H1 (cell line): ENCODE results near the gene IBSP. TPM values are rescaled to one million over a fixed set of nuclear protein-coding genes. Genes with fewer than 3 reads are reported as not detected.

ENCODE experiments used
- CTCF ChIA-PET: fragments of 300-600 bp; sonication (Branson Sonifier 250); formaldehyde crosslinking; loops from one replicate; lab custom pipeline; 2021; ENCODE audit not compliant: partially characterized antibody; lab: Charles Lee
- POLR2A ChIA-PET: fragments of 300-600 bp; sonication (Branson Sonifier 250); formaldehyde crosslinking; loops from one replicate; lab custom pipeline; 2021; ENCODE audit warnings: inconsistent platforms; ENCODE audit not compliant: partially characterized antibody; lab: Charles Lee
- DNase-seq, 2 experiments: peaks; one replicate each; pipeline versions ENCODE4 v3.0.0 to v3.0.0-alpha.2; 2010 to 2022; ENCODE audit warnings: low spot score in 2 of 2, low read depth in 1 of 2, mixed read lengths in 1 of 2
- FAIRE-seq: peaks from 2 replicates; lab custom pipeline; 2011; peaks lifted over from hg19 to GRCh38; lab: Jason Lieb, UNC
- H2AFZ ChIP-seq: 2 replicates; pipeline ENCODE4 v1.8.1; 2012; ENCODE audit warnings: low read length, inconsistent platforms
- H2AK5ac ChIP-seq: 2 replicates; pipeline ENCODE4 v1.6.1; 2013; ENCODE audit warnings: low read depth, low read length
- H2BK120ac ChIP-seq: replicated peaks from 2 replicates; pipeline ENCODE3; 2013; ENCODE audit warnings: low read depth, low read length, inconsistent platforms
- H2BK12ac ChIP-seq: 2 replicates; pipeline ENCODE4 v1.6.1; 2013; ENCODE audit warnings: low read depth, low read length
- H2BK15ac ChIP-seq: 2 replicates; pipeline ENCODE4 v1.6.1; 2013; ENCODE audit warnings: low read length
- H2BK20ac ChIP-seq: 2 replicates; pipeline ENCODE4 v1.6.1; 2013; ENCODE audit warnings: low read length
- H2BK5ac ChIP-seq: 2 replicates; pipeline ENCODE4 v1.6.1; 2013; ENCODE audit warnings: low read depth, low read length
- H3K14ac ChIP-seq: 2 replicates; pipeline ENCODE4 v1.6.1; 2013; ENCODE audit warnings: inconsistent platforms; ENCODE audit not compliant: insufficient read length
- H3K18ac ChIP-seq: 2 replicates; pipeline ENCODE4 v1.6.1; 2013; ENCODE audit warnings: low read length; ENCODE audit errors: extremely low read depth
- H3K23ac ChIP-seq: 2 replicates; pipeline ENCODE4 v1.6.1; 2013; ENCODE audit warnings: inconsistent platforms; ENCODE audit not compliant: insufficient read length
- H3K23me2 ChIP-seq: 2 replicates; pipeline ENCODE4 v1.6.1; 2013; ENCODE audit warnings: low read depth, low read length
- H3K27ac ChIP-seq: 2 replicates; pipeline ENCODE4 v1.6.1; 2011; ENCODE audit warnings: low read depth, low read length, inconsistent platforms
- H3K27me3 ChIP-seq, 4 experiments: replicated peaks in 1 of 4; 1 replicate in 1 of 4; 2 replicates in 3 of 4; pipeline versions ENCODE4 v1.6.1 to v1.8.1; 2011 to 2013; ENCODE audit warnings: low read length in 3 of 4, mild to moderate bottlenecking in 3 of 4, inconsistent platforms in 2 of 4, mixed read lengths in 2 of 4, moderate library complexity in 1 of 4; ENCODE audit not compliant: control insufficient read depth in 3 of 4, insufficient read depth in 3 of 4; ENCODE audit errors: extremely low read depth in 1 of 4
- H3K36me3 ChIP-seq, 4 experiments: 2 replicates each; pipeline versions ENCODE4 v1.6.1 to v1.8.1; 2011 to 2013; ENCODE audit warnings: mild to moderate bottlenecking in 4 of 4, low read length in 3 of 4, moderate library complexity in 2 of 4, control low read depth in 1 of 4, inconsistent platforms in 1 of 4; ENCODE audit not compliant: insufficient read depth in 4 of 4, control insufficient read depth in 2 of 4
- H3K4ac ChIP-seq: replicated peaks from 2 replicates; pipeline ENCODE3; 2013; ENCODE audit warnings: low read length, low read depth, mixed read lengths, inconsistent platforms; ENCODE audit not compliant: insufficient read length
- H3K4me1 ChIP-seq, 4 experiments: replicated peaks in 1 of 4; 1 replicate in 1 of 4; 2 replicates in 3 of 4; pipeline versions ENCODE4 v1.6.1 to v1.8.1; 2011 to 2013; ENCODE audit warnings: low read length in 3 of 4, inconsistent platforms in 2 of 4, mixed read lengths in 1 of 4; ENCODE audit not compliant: insufficient read depth in 4 of 4, control insufficient read depth in 3 of 4
- H3K4me2 ChIP-seq, 2 experiments: 2 replicates each; pipeline versions ENCODE4 v1.6.1 to v1.8.1; 2011 to 2013; ENCODE audit warnings: low read depth in 2 of 2, low read length in 2 of 2, control low read depth in 1 of 2, inconsistent platforms in 1 of 2, mild to moderate bottlenecking in 1 of 2; ENCODE audit not compliant: insufficient read depth in 1 of 2
- H3K4me3 ChIP-seq, 4 experiments: fragments of 200-600, 300-600 bp in 1 of 4; sonication (generic), shearing (Covaris generic), sonication (Bioruptor Twin) in 1 of 4; 2 replicates each; pipeline versions ENCODE4 v1.5.1 to v1.8.1; 2011 to 2016; ENCODE audit warnings: low read length in 4 of 4, low read depth in 3 of 4, control low read depth in 2 of 4, inconsistent platforms in 2 of 4, mild to moderate bottlenecking in 2 of 4, mixed read lengths in 1 of 4, moderate library complexity in 1 of 4; ENCODE audit not compliant: insufficient read depth in 2 of 4; ENCODE audit errors: extremely low read depth in 1 of 4
- H3K56ac ChIP-seq: replicated peaks from 2 replicates; pipeline ENCODE3; 2013; ENCODE audit warnings: low read depth, mild to moderate bottlenecking, mixed read lengths, low read length, inconsistent platforms; ENCODE audit not compliant: insufficient read length
- H3K79me1 ChIP-seq: 2 replicates; pipeline ENCODE4 v1.6.1; 2013; ENCODE audit warnings: low read depth, low read length, control low read depth
- H3K79me2 ChIP-seq, 2 experiments: 2 replicates each; pipeline versions ENCODE4 v1.6.1 to v1.8.1; 2012 to 2013; ENCODE audit warnings: low read length in 2 of 2, mild to moderate bottlenecking in 2 of 2, inconsistent platforms in 1 of 2; ENCODE audit not compliant: insufficient read depth in 2 of 2, control insufficient read depth in 1 of 2
- H3K9ac ChIP-seq, 4 experiments: replicated peaks in 1 of 4; 1 replicate in 1 of 4; 2 replicates in 3 of 4; pipeline versions ENCODE4 v1.6.1 to v1.8.1; 2011 to 2013; ENCODE audit warnings: low read depth in 3 of 4, low read length in 3 of 4, control low read depth in 2 of 4, mild to moderate bottlenecking in 2 of 4, moderate library complexity in 2 of 4, inconsistent platforms in 1 of 4; ENCODE audit errors: extremely low read depth in 1 of 4
- H3K9me3 ChIP-seq, 2 experiments: 2 replicates each; pipeline versions ENCODE4 v1.6.1 to v1.8.1; 2012 to 2013; ENCODE audit warnings: mild to moderate bottlenecking in 2 of 2, moderate library complexity in 2 of 2, control low read depth in 1 of 2, inconsistent platforms in 1 of 2, low read depth in 1 of 2, low read length in 1 of 2, mixed read lengths in 1 of 2; ENCODE audit not compliant: insufficient read depth in 2 of 2
- H4K20me1 ChIP-seq, 2 experiments: replicated peaks in 1 of 2; 2 replicates each; pipeline versions ENCODE3 to v1.8.1; 2011 to 2013; ENCODE audit warnings: inconsistent platforms in 2 of 2, low read length in 2 of 2, mild to moderate bottlenecking in 1 of 2; ENCODE audit not compliant: insufficient read depth in 2 of 2, control insufficient read depth in 1 of 2
- H4K5ac ChIP-seq: 2 replicates; pipeline ENCODE4 v1.6.1; 2013; ENCODE audit warnings: low read length, low read depth, mixed read lengths, inconsistent platforms; ENCODE audit not compliant: insufficient read length
- H4K8ac ChIP-seq: 2 replicates; pipeline ENCODE4 v1.8.0; 2013; ENCODE audit warnings: mild to moderate bottlenecking, moderate library complexity, low read length, inconsistent platforms; ENCODE audit not compliant: insufficient read depth; ENCODE audit errors: extremely low read depth
- H4K91ac ChIP-seq: replicated peaks from 2 replicates; pipeline ENCODE3; 2013; ENCODE audit warnings: low read length, mixed read lengths, inconsistent platforms; ENCODE audit not compliant: insufficient read length
- ASH2L ChIP-seq: fragments of 200-600, 300-600 bp; sonication (generic); IDR thresholded peaks from one replicate; pipeline ENCODE4 v1.7.1; 2017; ENCODE audit warnings: low read length
- BRCA1 ChIP-seq: IDR thresholded peaks from 2 replicates; pipeline ENCODE4 v1.6.1; 2012; ENCODE audit warnings: low read depth, low read length, improper control_type of control experiment
- EGR1 ChIP-seq: IDR thresholded peaks from 2 replicates; pipeline ENCODE4 v1.6.1; 2011; ENCODE audit warnings: low read depth, low read length, borderline replicate concordance
- GTF2F1 ChIP-seq: IDR thresholded peaks from 2 replicates; pipeline ENCODE4 v1.6.1; 2012; ENCODE audit warnings: low read depth, low read length, improper control_type of control experiment, borderline replicate concordance
- RAD21 ChIP-seq, 2 experiments: IDR thresholded peaks in 1 of 2; conservative IDR thresholded peaks in 1 of 2; 2 replicates each; pipeline ENCODE4 v1.6.1; 2011; ENCODE audit warnings: low read depth in 2 of 2, low read length in 2 of 2, improper control_type of control experiment in 1 of 2, inconsistent platforms in 1 of 2, mild to moderate bottlenecking in 1 of 2, moderate library complexity in 1 of 2
- SIRT6 ChIP-seq: IDR thresholded peaks from one replicate; pipeline ENCODE4 v1.7.1; 2012; ENCODE audit warnings: low read length, inconsistent platforms
- SP1 ChIP-seq: IDR thresholded peaks from 2 replicates; pipeline ENCODE4 v1.6.1; 2011; ENCODE audit warnings: low read depth, low read length
- TBP ChIP-seq: IDR thresholded peaks from 2 replicates; pipeline ENCODE4 v1.6.1; 2011; ENCODE audit warnings: low read depth, low read length, improper control_type of control experiment
- WGBS, 2 experiments: shearing (Covaris generic) in 1 of 2; methylation state at CpG; one replicate each; pipeline versions ENCODE4 v1.1.6 to v1.1.7; 2013 to 2015; ENCODE audit warnings: low lambda C conversion rate in 2 of 2, mixed read lengths in 2 of 2, inconsistent platforms in 1 of 2, low coverage in 1 of 2, missing lambda C conversion rate in 1 of 2; ENCODE audit not compliant: insufficient replicate concordance in 2 of 2, insufficient coverage in 1 of 2, insufficient read length in 1 of 2; ENCODE audit errors: extremely low coverage in 1 of 2, missing lambda C conversion rate in 1 of 2; 5-methylcytosine and 5-hydroxymethylcytosine counted together
- polyA plus RNA-seq, 7 experiments: library from polyadenylated mRNA; depleted of rRNA in 3 of 7; stranded (reverse) in 5 of 7; unstranded in 2 of 7; fragments of >200 nt in 5 of 7; fragments of 200-250 nt in 2 of 7; gene quantifications; 1 replicate in 5 of 7; 2 replicates in 1 of 7; 4 replicates in 1 of 7; pipeline versions ENCODE4 v1.2.1 to v1.2.3, GENCODE V29; 2011 to 2013; ENCODE audit warnings: missing spikeins in 2 of 7, mixed read lengths in 2 of 7
- total RNA-seq: library from RNA; stranded (reverse); fragmentation: NEBNext Ultra II Directional; extraction: Animal tissue kit (Norgen Biotek cat#: 25700); gene quantifications from 2 replicates; pipeline ENCODE4 v1.2.1, GENCODE V29; 2021

The IBSP gene
- total and polyA plus RNA-seq, 2 of the 8 experiments (the other 6 are each of a cell fraction or from before 2014, with no cell fraction given): not detected

GRCh38 chr4:87749883-87750282 lies 49.5 kb upstream of the IBSP start:
- Histone ChIP-seq H2BK5ac (no peak overlapping the region), H4K8ac (no peak overlapping the region), H3K36me3 (no peaks in the 10 kb centered on the region), H2AFZ (no peak overlapping the region), H2BK120ac (no peak overlapping the region), H4K91ac (no peak overlapping the region), H3K23me2 (no peaks in the 10 kb centered on the region), H2BK15ac (no peak overlapping the region), H3K79me1 (no peaks in the 10 kb centered on the region), H3K56ac (no peak overlapping the region), H3K18ac (no peak overlapping the region), H3K27me3 (no peaks in the 10 kb centered on the region), H4K5ac (no peak overlapping the region), H3K79me2 (no peaks in the 10 kb centered on the region), H3K14ac (no peak overlapping the region), H2BK12ac (no peak overlapping the region), H3K4me3 (no peak overlapping the region), H2BK20ac (no peak overlapping the region), H3K27ac (no peak overlapping the region), H3K23ac (no peak overlapping the region), H3K9ac (no peak overlapping the region), H3K4me1 (no peaks in the 10 kb centered on the region), H4K20me1 (no peaks in the 10 kb centered on the region), H3K4me2 (no peak overlapping the region), H3K9me3 (peaks cover 0 to 4% of the 10 kb centered on the region in 2 experiments; a peak in 3 of 4 replicates), H2AK5ac (no peak overlapping the region), H3K4ac (no peak overlapping the region)
- ChIA-PET CTCF (no interaction called here), POLR2A (no interaction called here)
- WGBS, 2 experiments: 82% methylated on average over 2 of the region's 2 CpGs; no CpG with 5 or more reads in 1 of the 2 experiments
- TF ChIP-seq TBP (no peak), GTF2F1 (no peak), SIRT6 (no peak), BRCA1 (no peak), RAD21 (IDR thresholded peaks at IDR 0.05 in 1 of 2, conservative IDR thresholded peaks at IDR 0.05 in 1 of 2; ENCODE audit: low read depth in 2 of 2, low read length in 2 of 2) (no peak), ASH2L (no peak), EGR1 (no peak), SP1 (no peak)
- DNase-seq (no peak), FAIRE-seq (no peak)
